Activated naive CD8-positive, alpha-beta T cell (primary cell): ENCODE results near the gene RASA4.
"Not testable (repeated sequence)": the region's sequence is repeated elsewhere in the genome, so short reads cannot be mapped to it uniquely, and the experiment has no call there.

Experiments
- H3K27ac Mint-ChIP-seq: one replicate; pipeline ENCODE4 v1.8.0; 2021; ENCODE audit warnings: mixed read lengths
- H3K27me3 Mint-ChIP-seq: one replicate; pipeline ENCODE4 v1.8.0; 2021; ENCODE audit warnings: mixed read lengths
- H3K36me3 Mint-ChIP-seq: one replicate; pipeline ENCODE4 v1.8.0; 2021; ENCODE audit warnings: mixed read lengths
- H3K4me1 Mint-ChIP-seq: one replicate; pipeline ENCODE4 v1.8.0; 2021; ENCODE audit warnings: low read depth, mixed read lengths
- H3K4me3 Mint-ChIP-seq: one replicate; pipeline ENCODE4 v1.8.0; 2021; ENCODE audit warnings: mild to moderate bottlenecking, mixed read lengths
- H3K9me3 Mint-ChIP-seq: one replicate; pipeline ENCODE4 v1.8.0; 2021; ENCODE audit warnings: low read depth, mixed read lengths

The RASA4 gene

GRCh38 chr7:102532127-102532526 lies 84.4 kb downstream of the RASA4 start:
- not testable (repeated sequence) for H3K36me3 Mint-ChIP-seq, H3K4me3 Mint-ChIP-seq, H3K4me1 Mint-ChIP-seq, H3K9me3 Mint-ChIP-seq, H3K27me3 Mint-ChIP-seq, H3K27ac Mint-ChIP-seq

DNA sequence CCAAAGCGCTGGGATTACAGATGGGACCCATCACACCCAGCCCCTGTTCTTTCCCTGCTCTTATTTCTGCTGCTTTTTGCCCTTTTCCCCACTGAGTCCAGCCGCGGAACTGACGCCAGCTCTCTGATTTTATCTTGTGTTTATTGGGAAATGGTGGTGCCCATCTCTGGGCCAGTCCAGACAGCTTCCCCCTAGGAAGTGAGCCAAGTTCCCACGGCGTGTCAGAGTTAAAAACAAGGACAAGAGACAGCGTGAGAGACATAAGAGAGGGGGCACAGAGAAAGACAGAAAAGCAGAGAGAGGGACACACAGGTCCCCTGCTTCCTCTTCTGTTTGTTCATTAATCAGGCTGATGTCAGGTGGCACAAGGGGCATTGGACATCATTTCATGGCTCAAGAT lies 85.0 kb downstream of the RASA4 start:
- H3K27me3 Mint-ChIP-seq, H3K27ac Mint-ChIP-seq, H3K4me1 Mint-ChIP-seq, H3K4me3 Mint-ChIP-seq, H3K36me3 Mint-ChIP-seq, H3K9me3 Mint-ChIP-seq: not testable (repeated sequence)

DNA sequence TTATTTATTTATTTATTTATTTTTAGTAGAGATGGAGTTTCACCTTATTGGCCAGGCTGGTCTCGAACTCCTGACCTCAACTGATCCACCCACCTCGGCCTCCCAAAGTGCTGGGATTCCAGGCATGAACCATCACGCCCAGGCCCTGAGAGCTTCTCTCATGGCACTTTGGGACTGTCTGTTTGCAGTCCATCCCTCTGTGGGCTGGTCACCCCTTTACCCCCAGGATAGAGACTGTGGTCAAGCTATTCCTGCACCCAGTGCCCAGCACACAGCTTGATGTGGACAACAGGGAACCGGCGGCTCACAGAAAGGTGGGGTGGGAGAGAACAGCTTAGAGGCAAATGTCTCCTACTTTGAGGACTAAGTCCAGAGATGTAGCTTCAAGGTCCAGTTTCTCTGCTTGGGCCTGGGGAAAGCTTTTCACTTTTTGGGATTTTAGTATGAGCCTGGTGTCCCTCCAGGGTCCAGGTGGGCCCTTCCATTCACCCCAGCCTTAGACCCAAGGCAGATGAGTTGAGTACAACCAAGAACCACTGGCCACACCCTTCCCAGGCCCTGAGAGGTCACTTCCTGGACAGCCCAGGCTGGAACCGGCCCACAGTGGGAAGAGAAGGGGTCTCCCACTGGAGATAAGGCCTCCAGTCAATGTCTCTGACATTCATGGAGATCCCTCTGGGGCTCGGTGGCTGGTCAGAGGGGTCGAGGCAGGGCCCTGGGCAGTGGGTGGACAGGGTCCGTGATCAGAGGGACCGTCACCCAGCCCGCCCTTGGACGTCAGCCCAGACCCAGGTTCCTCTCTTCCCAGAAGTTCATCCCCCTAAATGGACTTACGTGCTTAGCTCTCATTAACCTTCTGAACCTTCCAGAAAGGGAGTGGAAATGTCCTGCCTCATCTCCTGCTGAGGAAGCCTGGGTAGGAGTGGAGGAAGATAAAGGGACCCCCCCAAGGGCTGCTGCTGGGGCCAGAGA lies 88.4 kb downstream of the RASA4 start:
- H3K9me3 Mint-ChIP-seq, H3K27me3 Mint-ChIP-seq, H3K4me3 Mint-ChIP-seq, H3K36me3 Mint-ChIP-seq, H3K4me1 Mint-ChIP-seq, H3K27ac Mint-ChIP-seq: not testable (repeated sequence)

GRCh38 chr7:102527182-102527581 lies 89.4 kb downstream of the RASA4 start:
- H3K4me3 Mint-ChIP-seq, H3K27me3 Mint-ChIP-seq, H3K9me3 Mint-ChIP-seq, H3K36me3 Mint-ChIP-seq, H3K4me1 Mint-ChIP-seq, H3K27ac Mint-ChIP-seq: not testable (repeated sequence)

DNA sequence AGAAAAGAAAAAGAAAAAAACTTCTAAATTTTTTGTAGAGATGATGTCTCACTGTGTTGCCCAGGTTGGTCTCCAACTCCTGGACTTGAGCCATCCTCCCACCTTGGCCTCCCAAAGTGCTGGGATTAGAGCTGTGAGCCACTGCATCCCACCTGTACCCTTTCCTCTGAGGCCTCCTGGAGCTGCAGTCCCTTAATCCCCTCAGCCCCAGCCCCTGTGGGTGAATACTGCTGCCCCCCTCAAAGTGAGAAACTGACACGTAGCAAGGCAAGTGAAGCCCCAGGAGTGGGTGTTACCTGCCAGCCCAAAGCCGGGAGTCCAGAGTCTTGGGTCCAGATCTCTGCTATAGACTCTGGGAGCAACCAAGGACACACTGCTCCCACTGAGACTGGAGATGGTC lies 91.8 kb downstream of the RASA4 start:
- not testable (repeated sequence) for H3K4me1 Mint-ChIP-seq, H3K27ac Mint-ChIP-seq, H3K9me3 Mint-ChIP-seq, H3K27me3 Mint-ChIP-seq, H3K36me3 Mint-ChIP-seq, H3K4me3 Mint-ChIP-seq
